Osteoblast (primary cell): ENCODE data around the gene NEUROD4. TPM values are rescaled to one million over a fixed set of nuclear protein-coding genes. Genes with fewer than 3 reads are reported as not detected.
"Not testable (repeated sequence)": the region's sequence is repeated elsewhere in the genome, so short reads cannot be mapped to it uniquely, and the experiment has no call there.

Experiments
- DNase-seq: peaks from one replicate; pipeline ENCODE4 v3.0.0; 2011; ENCODE audit warnings: low spot score, mixed read lengths; ENCODE audit not compliant: insufficient read length; ENCODE audit errors: missing footprints
- H2AFZ ChIP-seq: 2 replicates; pipeline ENCODE4 v1.6.0; 2011; ENCODE audit warnings: mild to moderate bottlenecking, low read length
- H3K27ac ChIP-seq: 2 replicates; pipeline ENCODE4 v1.5.1; 2011; ENCODE audit warnings: mild to moderate bottlenecking, low read depth, low read length, moderate library complexity
- H3K27me3 ChIP-seq: 2 replicates; pipeline ENCODE4 v1.6.0; 2012; ENCODE audit warnings: mild to moderate bottlenecking, control low read depth, inconsistent platforms, low read length, moderate library complexity; ENCODE audit not compliant: insufficient read depth
- H3K36me3 ChIP-seq: 2 replicates; pipeline ENCODE4 v1.5.1; 2011; ENCODE audit warnings: mild to moderate bottlenecking, low read length, control low read depth, moderate library complexity; ENCODE audit not compliant: insufficient read depth
- H3K4me1 ChIP-seq: 2 replicates; pipeline ENCODE4 v1.5.1; 2011; ENCODE audit warnings: mild to moderate bottlenecking, low read length, control low read depth, moderate library complexity; ENCODE audit not compliant: insufficient read depth
- H3K4me2 ChIP-seq: 2 replicates; pipeline ENCODE4 v1.6.0; 2011; ENCODE audit warnings: mild to moderate bottlenecking, low read length; ENCODE audit not compliant: insufficient read depth
- H3K4me3 ChIP-seq: fragments of 200-600 bp; sonication (generic); 3 replicates; pipeline ENCODE4 v1.5.1; 2012; ENCODE audit warnings: mild to moderate bottlenecking, low read length, inconsistent platforms; ENCODE audit not compliant: insufficient read depth
- H3K79me2 ChIP-seq: 2 replicates; pipeline ENCODE4 v1.6.0; 2012; ENCODE audit warnings: mild to moderate bottlenecking, low read length, control low read depth, inconsistent platforms; ENCODE audit not compliant: insufficient read depth
- H3K9me3 ChIP-seq: 2 replicates; pipeline ENCODE4 v1.5.1; 2011; ENCODE audit warnings: low read depth, low read length, control low read depth
- H4K20me1 ChIP-seq: 2 replicates; pipeline ENCODE4 v1.6.0; 2012; ENCODE audit warnings: mild to moderate bottlenecking, low read length, control low read depth; ENCODE audit not compliant: insufficient read depth
- total RNA-seq: library from RNA; depleted of rRNA; stranded (reverse); fragments of >200 nt; gene quantifications from 2 replicates; pipeline ENCODE4 v1.2.3, GENCODE V29; 2012
- TF ChIP-seq, protein P1 (sequence below): IDR thresholded peaks from 2 replicates; pipeline ENCODE4 v1.5.1; 2011; ENCODE audit warnings: mild to moderate bottlenecking, low read depth, low read length, moderate library complexity; ENCODE audit errors: extremely low read depth

NEUROD4 gene
- total RNA-seq, 1 donor, result not detected

DNA sequence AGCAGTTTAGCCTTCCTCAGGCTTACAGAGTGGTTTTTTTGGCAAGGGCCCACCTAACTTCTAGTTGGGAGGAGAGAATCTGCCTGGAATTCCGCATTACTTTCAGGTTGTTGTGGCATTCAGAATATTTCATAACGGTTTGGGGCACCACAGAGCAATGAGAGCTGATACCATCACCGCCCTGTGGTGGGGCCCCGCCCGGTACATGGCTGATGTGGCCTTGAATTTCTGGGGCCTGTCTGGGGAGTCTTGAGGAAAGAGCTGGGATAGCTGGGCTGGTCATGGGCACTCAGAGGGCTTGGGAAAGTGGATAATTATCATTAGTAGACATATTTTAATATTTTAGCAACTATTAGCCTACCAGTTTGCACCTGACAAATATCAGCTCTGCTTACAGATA is 39.4 kb upstream of the NEUROD4 start:
- TF ChIP-seq, protein P1, sequence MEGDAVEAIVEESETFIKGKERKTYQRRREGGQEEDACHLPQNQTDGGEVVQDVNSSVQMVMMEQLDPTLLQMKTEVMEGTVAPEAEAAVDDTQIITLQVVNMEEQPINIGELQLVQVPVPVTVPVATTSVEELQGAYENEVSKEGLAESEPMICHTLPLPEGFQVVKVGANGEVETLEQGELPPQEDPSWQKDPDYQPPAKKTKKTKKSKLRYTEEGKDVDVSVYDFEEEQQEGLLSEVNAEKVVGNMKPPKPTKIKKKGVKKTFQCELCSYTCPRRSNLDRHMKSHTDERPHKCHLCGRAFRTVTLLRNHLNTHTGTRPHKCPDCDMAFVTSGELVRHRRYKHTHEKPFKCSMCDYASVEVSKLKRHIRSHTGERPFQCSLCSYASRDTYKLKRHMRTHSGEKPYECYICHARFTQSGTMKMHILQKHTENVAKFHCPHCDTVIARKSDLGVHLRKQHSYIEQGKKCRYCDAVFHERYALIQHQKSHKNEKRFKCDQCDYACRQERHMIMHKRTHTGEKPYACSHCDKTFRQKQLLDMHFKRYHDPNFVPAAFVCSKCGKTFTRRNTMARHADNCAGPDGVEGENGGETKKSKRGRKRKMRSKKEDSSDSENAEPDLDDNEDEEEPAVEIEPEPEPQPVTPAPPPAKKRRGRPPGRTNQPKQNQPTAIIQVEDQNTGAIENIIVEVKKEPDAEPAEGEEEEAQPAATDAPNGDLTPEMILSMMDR, result no peak
- Histone ChIP-seq H3K36me3 (no peaks in the 10 kb centered on the region), H3K27ac (no peak overlapping the region), H4K20me1 (no peaks in the 10 kb centered on the region), H3K4me1 (peaks cover 9% of the 10 kb centered on the region), H3K4me2 (no peak overlapping the region), H3K9me3 (no peaks in the 10 kb centered on the region), H3K27me3 (no peaks in the 10 kb centered on the region), H3K79me2 (no peaks in the 10 kb centered on the region), H3K4me3 (no peak overlapping the region), H2AFZ (no peak overlapping the region)
- DNase-seq, result no peak

DNA sequence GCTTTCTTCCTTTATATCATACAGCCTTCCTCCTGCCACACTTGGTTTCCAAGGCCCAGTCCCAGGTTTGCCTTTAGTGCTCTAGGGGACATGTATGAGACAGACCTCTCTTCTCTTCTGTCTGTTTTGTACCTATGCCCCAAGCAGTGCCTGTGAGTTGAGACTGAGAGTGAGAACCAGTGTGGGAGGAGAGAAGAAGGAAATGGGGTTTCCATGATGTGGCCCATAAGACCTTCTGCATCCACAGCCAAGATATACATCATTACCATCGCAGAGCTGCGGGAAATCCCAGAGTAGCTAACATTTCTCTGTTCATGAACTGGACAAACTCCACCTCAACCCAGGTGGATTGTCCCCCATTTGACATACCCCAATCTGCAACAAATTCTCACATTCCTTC is 38.0 kb upstream of the NEUROD4 start:
- Histone ChIP-seq H3K79me2 (no peaks in the 10 kb centered on the region), H3K4me2 (no peak overlapping the region), H3K4me1 (peaks cover 9% of the 10 kb centered on the region), H3K27me3 (no peaks in the 10 kb centered on the region), H3K4me3 (no peak overlapping the region), H3K9me3 (no peaks in the 10 kb centered on the region), H3K27ac (no peak overlapping the region), H3K36me3 (no peaks in the 10 kb centered on the region), H2AFZ (no peak overlapping the region), H4K20me1 (no peaks in the 10 kb centered on the region)
- no peak for DNase-seq
- TF ChIP-seq, protein P1, result no peak

DNA sequence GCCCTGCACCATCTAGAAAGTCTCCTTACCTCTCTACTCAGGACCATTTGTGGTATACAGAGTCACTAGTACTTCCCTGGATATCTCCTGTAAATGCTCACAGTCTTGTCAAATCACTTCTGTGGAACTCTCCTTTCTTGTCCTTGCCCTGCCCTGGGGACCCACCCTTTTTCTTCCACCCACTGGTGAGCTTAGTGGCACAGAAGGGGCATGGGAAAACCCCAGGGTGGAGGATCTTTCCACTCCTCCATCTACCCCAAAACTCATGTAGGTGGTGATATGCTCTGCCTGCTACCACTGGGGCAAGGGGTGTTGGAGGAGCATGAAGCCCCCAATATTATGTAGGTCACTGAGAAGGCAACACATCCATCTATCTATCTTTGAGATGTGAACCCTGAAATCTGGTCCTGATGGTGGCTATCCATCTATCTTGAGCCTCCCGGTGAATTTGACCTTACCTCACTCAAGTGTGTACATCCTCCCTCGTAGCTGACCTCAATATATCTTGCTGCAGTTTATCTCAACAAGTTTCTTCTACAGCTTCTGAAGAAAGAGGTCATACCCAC is 36.2 kb upstream of the NEUROD4 start:
- no peaks in the 10 kb centered on the region for H3K36me3 ChIP-seq
- no peak overlapping the region for H3K4me2 ChIP-seq
- H3K4me3 ChIP-seq, result no peak overlapping the region
- no peaks in the 10 kb centered on the region for H3K27me3 ChIP-seq
- H2AFZ ChIP-seq, result no peak overlapping the region
- TF ChIP-seq, protein P1, result no peak
- H4K20me1 ChIP-seq, result no peaks in the 10 kb centered on the region
- H3K27ac ChIP-seq, result no peak overlapping the region
- no peak for DNase-seq
- no peaks in the 10 kb centered on the region for H3K4me1 ChIP-seq
- no peaks in the 10 kb centered on the region for H3K79me2 ChIP-seq
- no peaks in the 10 kb centered on the region for H3K9me3 ChIP-seq

DNA sequence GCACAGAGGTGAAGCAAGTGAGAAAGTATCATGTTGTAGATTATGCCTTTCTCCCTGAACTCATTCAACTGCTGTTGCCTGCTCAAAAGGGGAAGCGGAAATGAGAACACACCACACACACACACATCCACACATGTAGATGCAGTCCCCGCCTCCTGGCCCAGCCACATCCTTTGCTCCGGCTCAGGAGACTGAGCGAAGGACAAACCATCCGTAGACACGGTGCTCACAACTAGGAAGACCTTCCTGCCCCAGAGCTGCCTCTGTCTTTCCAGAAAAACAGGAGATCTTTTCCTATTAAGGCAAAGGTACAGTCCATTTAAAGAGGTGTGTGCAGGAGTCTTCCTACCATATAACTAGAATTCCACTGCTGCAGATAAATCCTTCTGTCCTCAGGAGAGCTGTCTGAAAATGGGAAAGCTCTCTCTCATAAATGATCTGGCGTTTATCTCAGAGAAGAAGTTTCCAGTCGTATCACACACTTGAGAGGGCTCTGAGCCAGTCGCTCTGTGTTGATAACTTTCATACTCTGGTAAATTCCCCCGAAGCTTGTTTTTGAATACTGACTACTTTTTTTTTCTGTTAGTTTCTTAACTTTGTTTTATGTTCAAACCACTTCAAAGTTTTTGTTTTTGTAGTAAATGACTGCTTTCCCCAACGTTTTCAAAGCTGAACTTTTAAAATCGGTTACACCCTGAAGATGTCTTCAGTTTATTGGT is 35.0 kb upstream of the NEUROD4 start, which contains the start of gene TESPA1:
TSS of gene TESPA1 (minus strand) at position 105 of the 719 bp plus-strand sequence. CDS start 10,200 bp downstream, outside the sequence.
- DNase-seq, result no peak
- Histone ChIP-seq H3K4me2 (no peak within 1 kb of the TSS), H3K9me3 (no peaks in the 10 kb centered on the region), H3K4me3 (no peak within 1 kb of the TSS), H3K36me3 (no peaks in the 10 kb centered on the region), H2AFZ (no peak within 1 kb of the TSS), H3K79me2 (no peaks in the 10 kb centered on the region), H3K27ac (no peak within 1 kb of the TSS), H3K4me1 (no peaks in the 10 kb centered on the region), H3K27me3 (peaks cover 4% of the 10 kb centered on the region), H4K20me1 (no peaks in the 10 kb centered on the region)
- TF ChIP-seq, protein P1, result no peak

DNA sequence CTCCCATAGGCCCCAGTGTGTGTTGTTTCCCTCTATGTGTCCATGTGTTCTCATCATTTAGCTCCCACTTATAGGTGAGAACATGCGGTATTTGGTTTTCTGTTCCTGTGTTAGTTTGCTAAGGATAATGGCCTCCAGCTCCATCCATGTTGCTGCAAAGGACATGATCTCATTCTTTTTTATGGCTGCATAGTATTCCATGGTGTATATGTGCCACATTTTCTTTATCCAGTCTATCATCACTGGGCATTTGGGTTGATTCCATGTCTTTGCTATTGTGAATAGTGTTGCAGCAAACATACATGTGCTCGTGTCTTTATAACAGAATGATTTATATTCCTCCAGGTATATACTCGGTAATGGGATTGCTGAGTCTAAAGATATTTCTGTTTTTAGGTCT is 33.0 kb upstream of the NEUROD4 start:
- H3K4me3 ChIP-seq, H4K20me1 ChIP-seq, H3K4me2 ChIP-seq, H2AFZ ChIP-seq, H3K36me3 ChIP-seq, H3K79me2 ChIP-seq, DNase-seq, H3K4me1 ChIP-seq, H3K27me3 ChIP-seq, H3K27ac ChIP-seq, H3K9me3 ChIP-seq: not testable (repeated sequence)
